ENCODE measurements around the gene SLC6A19. TPM values are rescaled to one million over a fixed set of nuclear protein-coding genes. Genes with fewer than 3 reads are reported as not detected.

Gene SLC6A19
- total and polyA plus RNA-seq, 9 of the 15 experiments (the other 6 are each of a cell fraction or from before 2014, with no cell fraction given), result 0.03 to 1.6 (median 0.59) TPM

- TF ChIP-seq HNRNPL (IDR thresholded peaks at IDR 0.05; ENCODE audit: low read depth, low read length), result no peak
- no peak for TF ChIP-seq POLR2A (conservative IDR thresholded peaks at IDR 0.05)
- TF ChIP-seq NR2C2 (CRISPR knock-in tag; IDR thresholded peaks at IDR 0.05), result peak; percentile 77
- peak; percentile 73 for TF ChIP-seq NR2C2 (tag; IDR thresholded peaks at IDR 0.05)
- TF ChIP-seq HOMEZ (CRISPR knock-in tag; IDR thresholded peaks at IDR 0.05), result 0 out of 2 replicates have a peak, but pooled peaks have one; percentile 9
- TF ChIP-seq ZNF79 (CRISPR knock-in tag; IDR thresholded peaks at IDR 0.05; ENCODE audit: low read depth), result no peak
- TF ChIP-seq ZBTB5 (IDR thresholded peaks at IDR 0.05), result no peak
- no peak for TF ChIP-seq ZNF766 (CRISPR knock-in tag; conservative IDR thresholded peaks at IDR 0.05)
- no peak for TF ChIP-seq ZKSCAN3 (CRISPR knock-in tag; IDR thresholded peaks at IDR 0.05)
- TF ChIP-seq ZBTB7A (IDR thresholded peaks at IDR 0.05; ENCODE audit: borderline replicate concordance, control insufficient read depth, low read depth, low read length), result peak; percentile 24; the same call in 1 of the 2 replicates
- TF ChIP-seq CEBPB (tag; IDR thresholded peaks at IDR 0.05), result peak; percentile 75
Observed at GRCh38 chr5:1181451-1182359, 19.7 kb upstream of the SLC6A19 start (continued).

Measured in K562 (cell line).